Transverse colon (tissue), 4 donors: Measurements from ENCODE around the gene ZDHHC22.

Experiments
- CTCF ChIP-seq, 5 experiments: fragments of 200-600 bp in 3 of 5; fragments of 450-650 bp in 2 of 5; sonication (generic) in 3 of 5; IDR thresholded peaks; 1 replicate in 2 of 5; 2 replicates in 3 of 5; pipeline ENCODE4 v1.5.1; 2016 to 2017; ENCODE audit warnings: antibody characterized with exemption in 5 of 5, inconsistent platforms in 3 of 5, mild to moderate bottlenecking in 2 of 5, moderate library complexity in 1 of 5
- POLR2A ChIP-seq: fragments of 450-650 bp; IDR thresholded peaks from one replicate; pipeline ENCODE4 v1.6.1; 2016; ENCODE audit warnings: antibody characterized with exemption, mild to moderate bottlenecking, moderate library complexity
- POLR2AphosphoS5 ChIP-seq, 3 donors: sonication (generic); formaldehyde crosslinking; IDR thresholded peaks; one replicate each; pipeline ENCODE4 v1.6.1; 2016; ENCODE audit warnings: antibody characterized with exemption in 3 of 3

- TF ChIP-seq CTCF (IDR thresholded peaks at IDR 0.05), result no peak
- TF ChIP-seq POLR2AphosphoS5 (IDR thresholded peaks at IDR 0.05), result no peak
- no peak for TF ChIP-seq POLR2A
Observed at GRCh38 chr14:77119851-77120250, 21.7 kb downstream of the ZDHHC22 start.
